Left cardiac atrium (tissue), 4 donors: ENCODE data around the gene CCDC85B. TPM values are rescaled to one million over a fixed set of nuclear protein-coding genes. Genes with fewer than 3 reads are reported as not detected.
"Not testable (repeated sequence)": the region's sequence is repeated elsewhere in the genome, so short reads cannot be mapped to it uniquely, and the experiment has no call there.

Experiments used
- ATAC-seq, 2 donors: fragments of 200-7000 bp; cut with Tn5 transposase; one replicate each; pipeline ENCODE4 v1.9.1; 2020; ENCODE audit warnings: mild to moderate bottlenecking in 2 of 2, moderate library complexity in 2 of 2
- DNase-seq: peaks from one replicate; pipeline ENCODE4 v3.0.0-alpha.2; 2020
- intact Hi-C, 2 donors: fragments of 100-400 bp; cut with DNase I; formaldehyde crosslinking; loops; one replicate each; pipeline versions ENCODE4 v1.14.1 to v1.15.1; 2022 to 2023
- total RNA-seq, 2 donors: library from RNA; stranded (reverse); fragmentation: NEBNext Ultra II Directional; extraction: Animal tissue kit (Norgen Biotek cat#: 25700); gene quantifications; one replicate each; pipeline ENCODE4 v1.2.1, GENCODE V29; 2021
- donor health status: DM: no; HTN: yes; CAD: no.
- donor health status: DM: no; HTN: yes; CAD: no; lungs with severe emphysema.
- donor health status: DM: yes; HTN: yes; CAD: no.
- donor health status: Dilated cardiomyopathy.

Gene CCDC85B
- total RNA-seq, 2 donors from 2014 or later = 45.8 to 63.5 TPM

- intact Hi-C loops = loop anchor here in 1 of 2 donors (5.0 to 10.0 kb wide), 2 partner anchors 82 to 104 kb away; partner anchors contain the start of gene SART1
- ATAC-seq (no peak), DNase-seq (peak; percentile 21)
These were observed 7.3 kb upstream of the CCDC85B start for GRCh38 chr11:65883058-65883761.

- peak; percentile 20 for DNase-seq
- intact Hi-C loops = loop anchor here (2.0 to 10.0 kb wide), 3 partner anchors 81 to 105 kb away; partner anchors contain the start of gene SART1 (in 1 of the 2)
These were observed 6.4 kb upstream of the CCDC85B start for GRCh38 chr11:65883786-65884715.

GRCh38 chr11:65884716-65885092, 5.8 kb upstream of the CCDC85B start:
- DNase-seq (peak; percentile 79), ATAC-seq (peak; percentile 12 to 18)
- intact Hi-C loops = loop anchor here (2.0 to 10.0 kb wide), 3 partner anchors 80 to 104 kb away; partner anchors contain the start of gene SART1 (in 1 of the 2)

More at GRCh38 chr11:65883786-65884715, 6.4 kb upstream of the CCDC85B start:
- ATAC-seq = no peak

GRCh38 chr11:65885231-65885630, 5.2 kb upstream of the CCDC85B start:
- DNase-seq (no peak), ATAC-seq (no peak)
- intact Hi-C loops = loop anchor here (2.0 to 10.0 kb wide), 2 partner anchors 80 to 104 kb away; partner anchors contain the start of gene SART1 (in 1 of the 2)

GRCh38 chr11:65885808-65886536, 4.5 kb upstream of the CCDC85B start:
- intact Hi-C loops = loop anchor here (2.0 to 10.0 kb wide), 2 partner anchors 79 to 103 kb away; partner anchors contain the start of gene SART1 (in 1 of the 2)
- ATAC-seq (no peak), DNase-seq (no peak)

- no peak for DNase-seq
- no peak for ATAC-seq
- intact Hi-C loops = loop anchor here in 1 of 2 donors (10.0 kb wide), 1 partner anchor 78 kb away; the partner anchor contains the start of gene SART1
These were observed 3.4 kb upstream of the CCDC85B start for GRCh38 chr11:65886826-65887722.

GRCh38 chr11:65887723-65888162, 2.7 kb upstream of the CCDC85B start:
- no peak for DNase-seq
- intact Hi-C loops = loop anchor here (1.0 to 10.0 kb wide), 2 partner anchors 74 to 77 kb away; partner anchors contain the start of gene SART1 (in 2 of the 2)
- ATAC-seq = no peak

- ATAC-seq (peak; percentile 82 to 84), DNase-seq (peak; percentile 97)
- intact Hi-C loops = loop anchor here (1.0 to 10.0 kb wide), 2 partner anchors 73 to 77 kb away; partner anchors contain the start of gene SART1 (in 2 of the 2)
These were observed 2.2 kb upstream of the CCDC85B start, which contains the start of gene FIBP for GRCh38 chr11:65888163-65888814. FIBP (minus strand) TSS chr11:65888471; CDS start chr11:65888418, 53 bp downstream.

- DNase-seq = peak; percentile 82
- intact Hi-C loops = loop anchor here in 1 of 2 donors (2.0 kb wide), 1 partner anchor 25 kb away; no protein-coding TSS in a partner anchor
These were observed 1.0 kb downstream of the CCDC85B start for GRCh38 chr11:65891219-65892136.

GRCh38 chr11:65892137-65892540, 1.7 kb downstream of the CCDC85B start:
- ATAC-seq, DNase-seq, intact Hi-C loops: not testable (repeated sequence)

More at GRCh38 chr11:65891219-65892136, 1.0 kb downstream of the CCDC85B start:
- peak; percentile 1 for ATAC-seq

- ATAC-seq = no peak
- intact Hi-C loops = no loop called here
- DNase-seq = no peak
These were observed 2.3 kb downstream of the CCDC85B start for GRCh38 chr11:65892661-65893317.

GRCh38 chr11:65894034-65894591, 3.6 kb downstream of the CCDC85B start:
- intact Hi-C loops = no loop called here
- DNase-seq = peak; percentile 73
- ATAC-seq = no peak

- intact Hi-C loops = no loop called here
- DNase-seq (no peak), ATAC-seq (no peak)
These were observed 5.1 kb downstream of the CCDC85B start for GRCh38 chr11:65895482-65895981.
